CD4-positive, alpha-beta T cell treated with Interleukin-4 for 1 hour (primary cell): ENCODE measurements around the gene PGLYRP2.
"Not testable (repeated sequence)": the region's sequence is repeated elsewhere in the genome, so short reads cannot be mapped to it uniquely, and the experiment has no call there.

Source experiments
- DNase-seq, 2 donors: peaks; one replicate each; pipeline ENCODE4 v3.0.0-alpha.2; 2020 to 2022

PGLYRP2 gene

GRCh38 chr19:15479391-15480345 is at the start of gene PGLYRP2:
Gene PGLYRP2, minus strand, starts transcription at chr19:15479501. Its CDS starts 130 bp downstream, at chr19:15479371.
- peak in 1 of 2 donors; percentile 38 for DNase-seq

- no peak for DNase-seq
These were observed 48.4 kb upstream of the PGLYRP2 start for GRCh38 chr19:15527705-15528104.

- DNase-seq: no peak
These were observed 47.1 kb upstream of the PGLYRP2 start for GRCh38 chr19:15526408-15526807.

- no peak for DNase-seq
These were observed 46.0 kb upstream of the PGLYRP2 start for GRCh38 chr19:15525291-15525690.

- DNase-seq: no peak
These were observed 45.5 kb upstream of the PGLYRP2 start for GRCh38 chr19:15524781-15525180.

GRCh38 chr19:15519433-15519976 is 40.2 kb upstream of the PGLYRP2 start:
- DNase-seq: no peak

GRCh38 chr19:15517778-15518177 is 38.5 kb upstream of the PGLYRP2 start:
- DNase-seq: no peak

- DNase-seq: no peak
These were observed 37.1 kb upstream of the PGLYRP2 start for GRCh38 chr19:15516363-15516762.

- DNase-seq: not testable (repeated sequence)
These were observed 35.9 kb upstream of the PGLYRP2 start for GRCh38 chr19:15515227-15515625.

- no peak for DNase-seq
These were observed 32.5 kb upstream of the PGLYRP2 start for GRCh38 chr19:15511671-15512424.

- DNase-seq: peak in 1 of 2 donors; percentile 18
These were observed 28.9 kb upstream of the PGLYRP2 start, which contains the start of gene CYP4F22 for GRCh38 chr19:15508035-15508710. Gene CYP4F22, plus strand, starts transcription at chr19:15508525. Its CDS starts 16,812 bp downstream, at chr19:15525337.

GRCh38 chr19:15507068-15508034 is 28.1 kb upstream of the PGLYRP2 start:
- no peak for DNase-seq

GRCh38 chr19:15506074-15506571 is 26.8 kb upstream of the PGLYRP2 start:
- DNase-seq: no peak

- no peak for DNase-seq
These were observed 23.0 kb upstream of the PGLYRP2 start for GRCh38 chr19:15502264-15502663.

- DNase-seq: no peak
These were observed 22.3 kb upstream of the PGLYRP2 start for GRCh38 chr19:15501596-15501995.

GRCh38 chr19:15498910-15499309 is 19.6 kb upstream of the PGLYRP2 start:
- DNase-seq: no peak

GRCh38 chr19:15498156-15498858 is 19.0 kb upstream of the PGLYRP2 start:
- DNase-seq: no peak

- DNase-seq: no peak
These were observed 15.8 kb upstream of the PGLYRP2 start for GRCh38 chr19:15495151-15495550.

GRCh38 chr19:15488489-15489226 is 9.4 kb upstream of the PGLYRP2 start:
- DNase-seq: no peak

- no peak for DNase-seq
These were observed 7.7 kb upstream of the PGLYRP2 start for GRCh38 chr19:15487038-15487437.
